HS-5 (cell line): ENCODE results near the gene CABLES1.
"Not testable (repeated sequence)": the region's sequence is repeated elsewhere in the genome, so short reads cannot be mapped to it uniquely, and the experiment has no call there.

Source experiments
- DNase-seq: peaks from one replicate; pipeline ENCODE4 v3.0.0-alpha.2; 2012; ENCODE audit warnings: low read depth

The CABLES1 gene

DNA sequence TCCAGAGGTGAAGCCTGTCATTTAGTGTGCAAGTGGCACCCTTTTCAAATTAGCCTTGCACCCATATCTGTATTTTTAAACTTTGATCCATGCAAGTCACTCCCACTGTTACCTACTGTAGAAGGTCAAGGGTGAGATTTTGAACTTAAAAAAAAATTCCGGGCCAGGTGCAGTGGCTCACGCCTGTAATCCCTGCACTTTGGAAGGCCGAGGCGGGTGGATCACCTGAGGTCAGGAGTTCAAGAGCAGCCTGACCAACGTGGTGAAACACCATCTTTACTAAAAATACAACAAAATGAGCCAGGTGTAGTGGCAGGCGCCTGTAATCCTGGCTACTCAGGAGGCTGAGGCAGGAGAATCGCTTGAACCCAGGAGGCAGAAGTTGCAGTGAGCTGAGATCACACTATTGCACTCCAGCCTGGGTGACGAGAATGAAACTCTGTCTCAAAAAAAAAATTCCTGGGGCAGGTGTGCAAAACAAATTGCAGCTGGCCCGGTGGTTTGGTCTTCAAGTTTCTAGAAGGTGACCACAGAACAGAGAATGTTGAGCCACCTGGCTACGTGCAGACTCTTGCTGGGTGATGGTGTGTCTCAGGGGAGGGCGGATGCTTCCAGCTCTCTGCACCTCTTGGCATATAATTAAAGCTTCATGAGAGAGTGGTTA, 106.7 kb downstream of the CABLES1 start:
- DNase-seq, result not testable (repeated sequence)

DNA sequence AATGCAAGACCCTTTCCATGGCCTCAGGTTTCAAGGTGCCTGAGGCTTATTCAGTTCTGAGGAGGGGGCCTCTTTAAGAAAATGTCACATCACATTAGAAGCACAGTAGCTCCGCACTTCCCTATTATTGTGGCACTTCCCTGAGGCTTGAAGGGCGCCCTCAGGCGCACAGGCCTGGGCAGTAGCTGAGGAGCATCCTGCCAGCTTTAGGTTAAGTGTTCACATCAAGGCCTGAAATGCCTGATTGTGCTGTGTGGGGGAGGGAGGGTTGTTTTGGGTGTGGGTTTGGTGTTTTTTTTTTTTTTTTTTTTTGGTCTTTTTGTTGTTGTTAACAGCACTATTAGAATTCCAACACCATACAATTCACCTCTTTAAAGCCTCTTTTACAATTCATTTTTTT, 107.9 kb downstream of the CABLES1 start:
- no peak for DNase-seq

DNA sequence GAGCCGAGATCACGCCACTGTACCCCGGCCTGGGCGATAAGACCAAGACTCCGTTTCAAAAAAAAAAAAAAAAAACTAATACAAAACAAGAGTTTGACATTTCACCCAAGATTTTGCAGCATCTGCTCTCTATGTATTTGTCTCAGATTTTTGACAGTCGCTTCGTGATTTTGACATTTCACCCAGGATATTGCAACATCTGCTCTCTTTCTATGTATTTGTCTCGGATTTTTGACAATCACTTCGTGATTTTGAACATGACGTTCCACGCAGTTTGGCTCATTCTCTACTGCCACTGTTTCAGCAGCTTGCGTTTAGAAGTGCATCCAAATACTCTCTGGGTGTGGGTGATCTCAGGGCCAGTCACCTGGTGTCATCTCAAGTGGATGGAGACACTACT, 108.5 kb downstream of the CABLES1 start:
- DNase-seq, result no peak

DNA sequence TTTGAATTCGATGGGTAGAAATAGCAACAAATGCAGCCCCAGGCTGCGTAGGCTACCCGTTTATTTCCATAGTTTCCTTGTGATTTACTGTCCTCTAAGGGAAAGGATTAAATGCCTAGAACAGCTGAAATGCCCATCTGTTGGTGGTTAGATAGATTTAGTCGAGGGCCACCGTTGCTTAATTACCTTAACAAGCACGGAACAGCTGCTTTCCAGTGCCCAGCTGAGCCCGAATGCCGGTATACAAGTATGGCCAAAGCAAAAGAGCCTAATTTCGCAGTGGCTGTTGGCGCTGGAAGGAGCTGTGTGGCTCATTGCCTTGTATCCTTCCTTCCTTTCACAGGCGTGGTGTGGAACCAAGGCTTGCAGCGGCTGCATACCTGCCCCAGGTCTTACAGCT, 109.1 kb downstream of the CABLES1 start:
- DNase-seq, result no peak

DNA sequence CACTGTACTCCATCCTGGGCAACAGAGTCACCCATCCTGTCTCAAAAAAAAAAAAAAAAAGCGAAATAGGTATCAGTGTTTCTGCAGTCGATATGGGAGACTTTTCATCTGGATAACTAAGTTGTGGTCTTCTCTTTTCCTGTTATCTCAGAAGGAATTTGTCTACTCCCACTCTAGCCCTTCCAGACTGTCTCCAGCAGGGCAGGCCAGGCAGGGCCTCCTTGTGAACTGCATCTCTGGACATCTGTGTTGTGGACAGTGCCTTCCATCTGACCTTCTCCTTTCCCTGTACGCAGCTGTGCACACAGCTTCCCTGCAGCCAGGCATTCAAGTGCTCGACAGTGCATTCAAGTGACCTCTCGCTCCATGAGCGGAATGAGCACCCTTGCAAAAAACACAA, 110.2 kb downstream of the CABLES1 start:
- DNase-seq, result no peak

DNA sequence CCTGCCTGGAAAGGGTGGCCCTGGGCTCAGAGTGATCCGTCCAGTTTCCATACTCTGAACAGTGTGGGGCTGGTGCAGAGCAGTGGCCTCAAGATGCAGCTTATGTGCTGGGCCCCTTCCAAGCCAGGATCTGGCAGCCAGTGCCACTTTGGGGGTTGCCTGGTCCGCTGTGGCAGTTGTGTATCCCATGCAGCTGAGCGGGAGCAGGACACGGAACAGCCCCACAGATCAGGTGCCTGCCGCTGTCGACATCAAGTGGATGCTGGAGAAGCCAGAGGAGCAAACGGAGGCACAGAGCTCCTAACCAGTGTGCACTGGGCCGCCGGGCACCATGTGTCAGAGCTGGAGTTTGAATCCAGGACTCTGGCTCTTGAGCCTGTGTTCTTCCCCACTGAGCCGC, 112.0 kb downstream of the CABLES1 start:
- no peak for DNase-seq

DNA sequence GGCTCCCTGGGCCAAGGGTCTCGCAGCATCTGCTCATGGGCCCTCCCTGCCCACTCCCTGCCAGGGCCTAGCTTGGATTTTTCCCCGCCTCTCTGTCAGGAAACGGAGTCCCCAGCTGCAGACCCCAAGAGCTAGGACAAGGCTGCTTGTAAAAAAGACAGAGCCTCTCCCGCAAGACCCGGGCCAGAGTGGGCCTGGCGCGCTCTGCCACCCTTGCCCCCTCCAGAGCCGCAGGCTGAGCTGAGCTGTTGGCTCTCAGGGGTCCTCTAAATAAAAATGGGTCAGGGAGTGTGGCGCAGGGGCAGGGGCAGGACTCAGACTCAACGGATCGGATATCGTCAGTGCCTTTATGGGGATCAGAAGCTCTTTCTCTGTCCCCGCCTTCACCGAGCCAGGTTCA, 112.6 kb downstream of the CABLES1 start:
- DNase-seq, result no peak

DNA sequence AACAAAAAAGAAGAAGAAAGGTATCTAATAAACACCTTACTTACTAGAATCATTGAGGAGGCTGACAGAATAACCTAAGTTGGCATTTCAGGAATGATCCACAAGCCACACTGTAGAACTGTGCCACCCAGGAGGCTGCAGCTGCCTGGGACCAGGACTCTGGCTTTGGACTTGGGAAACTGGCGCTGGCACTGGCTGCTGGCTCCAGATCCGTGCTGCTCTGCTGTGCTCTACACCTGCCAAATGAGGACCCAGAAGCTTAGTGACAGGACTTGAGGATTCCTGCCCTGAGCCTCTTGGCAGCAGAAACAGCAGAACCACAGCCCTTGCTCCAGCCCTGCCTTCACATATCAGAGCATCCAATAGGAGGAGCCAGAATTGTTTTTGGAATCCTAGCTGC, 113.5 kb downstream of the CABLES1 start:
- no peak for DNase-seq

DNA sequence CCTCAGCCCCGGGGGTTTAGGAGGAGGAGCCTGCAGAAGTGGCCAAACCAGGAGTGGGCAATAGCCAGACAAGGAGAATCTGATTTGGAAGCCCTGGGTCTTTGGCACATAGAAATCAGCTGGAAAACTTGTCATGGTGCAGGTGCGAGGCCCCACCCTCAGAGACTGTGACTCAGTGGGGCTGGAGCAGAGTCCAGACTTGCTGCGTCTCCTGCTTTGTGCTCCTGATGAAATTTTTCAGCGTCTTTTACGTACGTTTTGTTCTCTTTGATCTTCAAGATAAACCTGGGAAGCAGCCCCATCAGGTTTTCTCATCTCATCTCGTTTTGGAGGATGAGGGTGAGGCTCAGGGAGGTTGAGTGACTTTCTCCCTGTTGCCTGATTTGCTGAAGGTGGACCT, 114.1 kb downstream of the CABLES1 start:
- no peak for DNase-seq

DNA sequence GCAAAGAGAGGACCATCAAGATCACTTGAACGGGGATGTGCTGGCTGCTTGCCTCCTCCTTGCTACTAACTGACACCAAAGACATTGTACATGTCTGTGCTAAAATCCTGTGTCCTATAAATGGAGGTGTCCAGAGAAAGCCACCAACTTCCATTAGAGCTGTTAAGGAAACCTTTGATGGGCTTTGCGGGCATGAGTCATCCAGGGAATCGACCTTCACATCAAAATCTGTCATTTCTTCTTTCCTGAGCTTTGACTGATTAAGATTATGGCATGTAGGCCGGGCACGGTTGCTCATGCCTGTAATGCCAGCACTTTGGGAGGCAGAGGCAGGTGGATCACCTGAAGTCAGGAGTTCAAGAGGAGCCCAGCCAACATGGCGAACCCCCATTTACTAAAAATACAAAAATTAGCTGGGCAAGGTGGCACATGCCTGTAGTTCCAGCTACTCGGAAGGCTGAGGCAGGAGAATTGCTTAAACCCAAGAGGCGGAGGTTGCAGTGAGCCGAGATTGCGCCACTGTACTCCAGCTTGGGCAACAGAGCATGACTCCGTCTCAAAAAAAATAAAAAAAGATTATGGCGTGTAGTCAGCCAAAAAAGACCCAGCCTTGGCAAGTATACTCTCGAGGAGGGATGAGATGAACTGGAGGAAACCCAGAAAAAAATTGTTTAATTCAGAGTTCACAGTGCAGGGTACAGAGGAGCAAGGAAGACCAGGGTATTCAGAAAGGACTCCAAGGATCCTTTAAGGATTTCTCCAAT, 115.8 kb downstream of the CABLES1 start:
- no peak for DNase-seq

DNA sequence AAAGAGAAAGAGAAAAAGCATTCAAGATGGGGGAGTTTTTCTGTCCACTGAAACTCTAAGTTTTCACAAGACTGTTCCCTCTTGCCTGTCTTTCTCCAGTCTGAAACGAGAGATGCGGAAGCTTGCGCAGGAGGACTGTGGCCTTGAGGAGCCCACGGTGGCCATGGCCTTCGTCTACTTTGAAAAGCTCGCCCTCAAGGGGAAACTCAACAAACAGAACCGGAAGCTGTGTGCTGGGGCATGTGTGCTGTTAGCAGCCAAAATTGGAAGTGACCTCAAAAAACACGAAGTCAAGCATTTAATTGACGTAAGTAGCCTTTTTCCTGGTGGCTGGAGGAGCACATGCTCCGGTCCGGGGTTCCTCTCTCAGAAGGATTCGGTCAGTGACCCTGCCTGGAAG, 118.3 kb downstream of the CABLES1 start:
- DNase-seq, result no peak

DNA sequence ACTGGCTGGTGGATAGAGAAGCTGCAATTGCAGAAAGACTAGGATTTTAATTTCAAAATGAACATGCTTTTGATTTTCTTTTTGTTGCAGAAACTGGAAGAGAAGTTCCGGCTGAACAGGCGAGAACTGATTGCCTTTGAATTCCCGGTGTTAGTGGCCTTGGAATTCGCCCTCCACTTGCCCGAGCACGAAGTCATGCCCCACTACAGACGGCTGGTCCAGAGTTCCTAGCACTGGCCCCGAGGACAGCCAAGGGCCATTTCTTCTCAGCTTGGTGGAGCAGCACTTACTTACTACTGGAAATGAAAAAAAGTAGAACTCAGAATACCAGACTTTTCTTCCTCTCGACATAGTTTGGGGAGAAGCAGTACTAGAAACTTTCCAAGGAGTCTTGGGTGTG, 121.9 kb downstream of the CABLES1 start:
- DNase-seq, result no peak

DNA sequence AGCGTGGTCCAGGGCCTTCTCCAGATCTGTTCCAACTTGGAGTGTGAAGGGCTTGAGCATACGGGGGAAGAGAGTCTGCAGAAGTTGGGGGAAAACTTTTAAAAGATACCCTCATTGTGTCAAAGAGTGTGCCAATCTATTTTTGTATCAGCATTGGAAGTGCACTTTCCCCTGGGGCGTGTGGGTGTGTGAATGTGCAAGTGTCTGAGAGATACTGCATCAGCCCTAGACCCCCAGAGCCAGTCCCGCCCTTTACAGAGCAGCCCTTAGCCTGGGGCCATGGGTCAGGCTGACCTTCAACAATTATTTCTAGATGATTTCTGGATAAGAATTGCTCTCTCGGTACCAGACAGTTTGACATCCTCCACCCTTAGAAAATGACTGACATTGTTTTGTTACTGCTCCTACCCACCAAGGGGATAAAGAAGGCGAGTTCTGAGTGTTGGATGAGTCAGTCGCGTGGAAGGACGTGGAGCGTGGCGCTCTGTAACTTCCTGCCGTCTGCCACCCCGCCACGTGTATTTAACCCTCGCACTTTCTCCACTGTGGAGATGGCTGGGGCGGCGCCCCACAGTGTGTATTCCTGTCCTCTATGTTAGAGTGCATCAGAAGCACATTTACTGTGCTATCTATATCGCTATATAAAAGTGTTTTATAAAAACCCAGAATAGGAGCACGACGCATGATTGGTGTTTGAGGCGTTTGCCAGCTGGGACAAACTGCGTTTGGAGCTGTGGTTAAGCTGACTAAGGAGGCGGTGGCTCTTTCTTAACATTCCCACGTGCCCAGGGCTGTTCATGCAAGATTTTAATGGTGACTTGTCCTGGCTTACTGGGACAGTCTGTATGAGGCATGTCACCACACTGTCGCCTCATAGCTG, 122.6 kb downstream of the CABLES1 start:
- no peak for DNase-seq

DNA sequence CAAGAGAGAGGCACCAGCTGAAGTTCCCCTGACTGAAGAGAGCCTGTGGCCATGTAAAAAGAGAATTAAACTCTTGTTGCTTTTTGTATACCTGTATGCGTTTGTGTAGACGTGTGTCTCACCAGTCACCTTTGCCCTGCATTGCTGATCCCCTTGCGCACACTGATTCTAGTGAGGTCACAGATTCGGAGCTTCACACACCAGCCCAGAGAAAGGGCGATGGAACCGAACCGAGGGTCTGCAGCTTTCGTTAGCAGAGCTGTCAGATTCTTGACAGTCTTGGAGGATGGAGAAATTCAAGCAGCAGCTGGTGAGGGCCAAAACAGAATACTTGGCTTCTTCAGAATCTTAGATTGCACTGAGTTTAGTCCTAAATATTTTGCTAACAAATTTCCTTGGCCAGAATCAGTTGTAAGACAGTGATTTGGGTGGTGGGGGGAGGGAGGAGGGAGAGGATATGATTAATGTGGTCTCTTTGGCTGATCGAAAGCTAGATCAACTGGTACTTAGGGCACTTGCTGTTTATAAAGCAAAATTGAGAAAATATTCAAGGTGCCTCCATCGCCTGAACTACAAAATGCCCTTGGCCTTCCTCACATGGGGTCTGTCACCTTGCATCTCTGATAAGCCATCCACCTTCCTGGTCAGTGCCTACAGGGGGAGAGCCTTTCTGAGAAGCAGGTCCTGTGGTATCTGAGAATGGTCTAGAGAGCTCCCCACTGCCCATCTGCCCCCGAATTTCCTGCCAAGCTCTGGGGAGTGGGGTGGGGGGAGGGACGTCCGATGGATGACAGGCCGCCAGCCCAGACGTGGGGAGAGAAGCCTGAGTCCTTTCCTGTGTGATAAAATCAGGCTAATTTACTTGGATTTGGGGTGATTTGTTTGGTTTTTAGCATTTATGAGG, 123.5 kb downstream of the CABLES1 start:
- no peak for DNase-seq

DNA sequence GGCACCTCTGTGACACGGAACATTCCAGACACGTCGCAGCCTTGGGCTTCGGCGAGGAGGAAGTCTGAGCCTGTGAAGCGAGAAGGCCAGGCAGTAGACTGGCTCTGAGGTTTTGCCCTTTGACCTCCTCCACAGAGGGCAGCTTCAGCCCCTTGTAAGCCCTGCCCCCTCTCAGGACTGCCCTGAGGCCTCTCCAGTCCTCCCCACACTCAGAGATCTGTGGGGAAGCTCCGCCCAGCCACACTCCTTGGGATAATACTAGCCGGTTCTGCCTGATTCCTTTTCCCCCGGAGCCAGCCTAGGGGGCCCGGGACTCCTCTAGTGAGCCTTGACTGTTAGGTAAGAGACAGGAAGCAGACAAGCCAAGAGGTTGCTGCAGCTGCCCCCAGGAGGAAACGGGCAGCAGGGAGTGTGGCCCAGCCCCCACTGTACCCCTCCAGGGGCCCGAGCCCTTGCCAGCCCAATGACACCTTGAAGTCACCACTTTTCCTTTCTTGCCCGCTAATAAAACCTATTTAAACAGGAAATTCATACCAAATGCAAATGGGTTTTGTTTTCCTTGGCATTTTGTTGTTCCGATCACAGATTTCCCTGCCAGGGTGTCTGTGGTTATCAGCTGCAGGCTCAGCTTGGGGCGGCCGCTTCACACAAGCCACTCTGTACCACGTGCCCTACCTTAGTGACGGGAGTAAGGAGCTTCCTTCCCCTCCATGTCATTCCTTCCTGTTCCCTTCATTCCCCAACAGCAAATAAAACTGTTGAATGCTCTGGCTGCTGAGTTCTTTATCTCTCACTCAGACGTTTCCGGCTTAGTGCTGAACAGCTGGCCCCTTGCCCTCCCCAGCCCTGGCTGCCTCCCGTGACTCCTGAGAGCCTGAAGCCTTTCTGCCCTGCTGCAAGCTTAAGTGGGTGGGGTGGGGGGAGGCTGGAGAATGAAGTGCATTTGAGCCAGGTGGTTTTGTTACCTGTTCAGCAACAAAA, 124.7 kb downstream of the CABLES1 start:
- peak; percentile 37 for DNase-seq

DNA sequence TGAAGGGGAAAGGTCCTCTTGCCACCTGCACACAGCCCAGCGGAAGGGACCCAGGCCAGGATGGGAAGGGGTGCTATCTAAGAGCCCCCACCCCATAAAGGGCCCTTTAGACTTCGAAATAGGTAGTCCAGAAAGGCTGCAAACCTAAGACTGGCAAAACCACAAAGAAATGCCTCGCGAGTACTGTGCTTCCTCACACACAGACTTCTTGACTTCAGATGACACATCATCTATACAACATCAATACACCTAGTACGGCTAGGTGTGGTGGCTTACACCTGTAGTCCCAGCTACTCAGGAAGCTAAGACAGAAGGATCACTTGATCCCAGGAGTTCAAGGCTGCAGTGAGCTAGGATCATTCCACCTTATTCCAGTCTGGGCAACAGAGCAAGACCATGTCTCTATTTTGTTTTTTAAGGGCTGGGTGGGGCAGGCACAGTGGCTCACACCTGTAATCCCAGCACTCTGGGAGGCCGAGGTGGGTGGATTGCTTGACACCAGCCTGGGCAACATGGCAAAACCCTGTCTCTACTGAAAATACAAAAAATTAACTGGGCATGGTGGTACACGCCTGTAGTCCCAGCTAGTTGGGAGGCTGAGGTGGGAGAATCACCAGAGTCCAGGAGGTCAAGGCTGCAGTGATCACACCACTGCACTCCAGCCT, 125.8 kb downstream of the CABLES1 start:
- DNase-seq, result no peak

DNA sequence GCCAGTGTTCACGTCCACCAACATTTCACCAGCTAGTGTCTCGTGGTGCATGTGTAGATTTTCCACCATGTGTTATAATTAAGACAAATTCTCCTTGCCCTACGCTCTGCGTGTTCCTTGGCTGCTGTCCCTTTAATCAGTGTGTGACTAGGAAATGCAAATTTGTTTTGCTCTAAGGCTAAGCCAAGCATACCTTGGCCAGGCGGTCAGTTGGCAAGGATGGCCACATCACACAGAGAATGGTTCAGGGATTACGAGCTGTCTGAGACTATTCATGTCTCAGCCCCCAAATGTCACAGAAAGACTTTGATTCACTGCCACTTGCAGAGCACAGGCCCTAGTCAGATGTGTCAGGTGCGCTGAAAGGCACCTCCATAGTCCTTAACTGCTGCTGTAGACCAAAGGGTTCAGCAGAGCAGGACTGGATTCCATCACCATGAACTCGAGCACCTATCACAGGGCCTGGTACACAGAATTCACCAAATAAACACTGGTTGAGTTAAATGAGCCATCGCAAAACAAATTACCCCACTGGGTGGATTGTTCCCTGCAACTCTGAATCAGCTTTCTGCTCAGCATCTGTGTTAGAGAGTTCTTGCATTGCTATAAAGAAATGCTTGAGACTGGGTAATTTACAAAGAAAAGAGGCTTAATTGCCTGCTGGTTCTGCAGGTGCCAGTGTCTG, 128.4 kb downstream of the CABLES1 start:
- no peak for DNase-seq

DNA sequence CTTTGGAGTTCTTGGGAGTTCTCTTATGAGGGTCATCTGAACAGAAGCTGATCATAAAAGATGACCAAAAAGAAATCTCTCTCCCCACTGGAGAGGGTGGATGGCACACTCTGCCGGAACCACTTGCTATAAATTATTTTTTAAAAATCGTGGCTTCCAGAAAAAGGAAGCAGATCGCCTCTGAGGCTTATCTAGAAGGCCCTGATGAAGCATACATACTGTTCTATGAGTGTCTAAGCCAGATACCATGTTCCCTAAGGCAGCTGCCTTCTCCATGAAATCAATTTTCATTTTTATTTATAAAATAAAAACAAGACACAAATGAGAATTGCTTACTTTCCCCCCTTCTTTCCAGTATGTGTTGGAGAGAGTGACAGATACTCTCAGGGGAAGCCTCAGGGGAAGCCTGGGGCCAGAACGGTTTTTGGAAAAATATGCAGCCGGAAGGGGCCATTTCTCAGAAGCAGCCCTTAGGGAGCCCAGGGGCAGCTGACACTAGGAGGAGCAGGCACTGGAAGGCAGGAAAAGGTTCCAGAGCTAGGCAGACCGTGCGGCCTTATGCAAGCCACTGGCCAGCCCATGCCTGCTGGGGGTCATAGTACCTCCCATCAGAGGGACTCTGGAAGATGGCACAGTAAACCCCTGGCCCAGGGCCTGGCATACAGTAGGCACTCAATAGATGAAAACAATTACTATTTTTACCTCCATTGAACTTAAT, 130.6 kb downstream of the CABLES1 start:
- DNase-seq, result no peak
